Stimulated activated CD4-positive, alpha-beta T cell treated with anti-CD3 and anti-CD28 coated beads, Interleukin-1b, Interleukin-23, amount 100 ng/mL, for 24 hours (primary cell): ENCODE measurements around the gene BRCA1.
"Not testable (repeated sequence)": the region's sequence is repeated elsewhere in the genome, so short reads cannot be mapped to it uniquely, and the experiment has no call there.

Source experiments
- DNase-seq, 4 experiments: peaks; one replicate each; pipeline ENCODE4 v3.0.0-alpha.2; 2020; ENCODE audit warnings: low read depth in 4 of 4, low spot score in 1 of 4

BRCA1 gene

DNA sequence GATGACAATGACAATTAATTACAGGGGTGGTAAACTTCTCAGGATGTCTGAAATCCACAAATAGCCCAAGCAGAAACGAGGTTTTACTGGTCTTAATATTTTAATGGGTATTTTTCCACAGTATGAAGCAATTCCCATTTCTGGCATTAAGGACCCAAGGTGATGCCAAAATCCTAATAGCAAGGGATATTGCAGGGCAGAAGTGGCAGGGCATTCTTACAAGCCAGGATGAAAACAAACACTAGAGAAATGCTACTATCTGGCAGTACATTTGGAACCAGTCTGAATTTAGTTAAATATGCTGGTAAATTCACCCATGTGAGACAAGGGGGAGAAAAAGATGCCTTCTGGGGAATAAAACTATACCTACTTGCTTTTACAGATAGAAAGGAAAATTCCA is 54.9 kb downstream of the BRCA1 start:
- DNase-seq, result no peak

DNA sequence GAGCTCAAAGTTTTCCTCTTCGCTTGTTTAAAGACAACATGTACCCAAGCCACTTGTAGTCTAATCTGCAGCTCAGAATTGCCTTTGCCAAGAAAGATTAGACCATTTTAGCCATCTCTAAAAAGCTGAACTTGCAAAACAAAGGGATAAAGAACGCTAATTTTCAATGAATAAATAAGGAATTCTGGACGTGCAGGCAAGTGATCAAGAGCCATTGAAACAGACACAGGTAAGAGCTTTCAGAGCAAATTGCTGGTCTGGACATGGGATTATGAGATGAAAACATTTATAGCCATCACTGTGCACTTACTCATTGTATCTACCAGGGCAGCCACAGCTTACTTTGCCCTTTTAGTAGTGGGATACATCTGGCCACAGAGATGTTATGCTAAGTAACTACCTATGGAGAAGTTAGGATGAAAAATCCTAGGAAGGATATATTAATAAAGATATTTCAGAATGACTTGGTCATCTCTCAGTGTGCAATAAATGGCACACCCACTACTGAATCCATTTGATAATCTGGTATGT is 55.7 kb downstream of the BRCA1 start:
- no peak for DNase-seq

DNA sequence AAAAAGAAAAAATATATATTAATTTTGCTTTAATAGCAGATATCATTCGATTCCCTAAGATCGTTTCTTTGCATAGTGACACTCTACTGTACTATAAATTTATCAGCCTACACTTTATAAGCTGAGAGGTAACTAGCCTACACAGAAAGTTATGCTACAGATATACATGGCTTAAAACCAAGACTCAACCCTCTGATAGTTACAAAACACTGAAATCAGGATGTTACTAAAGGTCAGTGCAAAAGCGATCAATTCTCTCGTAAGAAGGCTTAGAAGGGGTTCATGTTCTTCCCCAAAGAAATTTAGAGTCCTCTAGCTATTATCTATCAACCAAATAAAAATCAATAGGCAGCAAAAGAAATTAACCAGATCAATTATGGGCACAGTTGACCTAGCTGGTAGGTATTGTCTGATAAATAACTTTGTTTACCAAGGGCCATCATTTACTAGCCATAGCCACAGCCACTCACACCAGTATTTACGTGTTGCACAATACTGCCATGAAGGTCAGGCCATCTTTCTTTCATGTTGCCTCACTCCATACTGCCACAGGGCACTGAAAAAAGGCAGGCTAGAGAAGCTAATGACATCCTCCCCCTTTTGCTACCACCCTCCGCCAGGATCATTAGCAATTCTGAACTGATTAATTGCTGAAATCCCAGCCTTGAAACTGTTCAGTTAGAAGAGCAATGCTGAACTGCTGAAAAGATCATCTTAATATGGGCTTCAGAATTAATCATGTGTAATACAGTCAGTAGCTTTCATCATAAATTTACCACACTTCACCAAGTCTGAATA is 56.4 kb downstream of the BRCA1 start:
- DNase-seq, result no peak

DNA sequence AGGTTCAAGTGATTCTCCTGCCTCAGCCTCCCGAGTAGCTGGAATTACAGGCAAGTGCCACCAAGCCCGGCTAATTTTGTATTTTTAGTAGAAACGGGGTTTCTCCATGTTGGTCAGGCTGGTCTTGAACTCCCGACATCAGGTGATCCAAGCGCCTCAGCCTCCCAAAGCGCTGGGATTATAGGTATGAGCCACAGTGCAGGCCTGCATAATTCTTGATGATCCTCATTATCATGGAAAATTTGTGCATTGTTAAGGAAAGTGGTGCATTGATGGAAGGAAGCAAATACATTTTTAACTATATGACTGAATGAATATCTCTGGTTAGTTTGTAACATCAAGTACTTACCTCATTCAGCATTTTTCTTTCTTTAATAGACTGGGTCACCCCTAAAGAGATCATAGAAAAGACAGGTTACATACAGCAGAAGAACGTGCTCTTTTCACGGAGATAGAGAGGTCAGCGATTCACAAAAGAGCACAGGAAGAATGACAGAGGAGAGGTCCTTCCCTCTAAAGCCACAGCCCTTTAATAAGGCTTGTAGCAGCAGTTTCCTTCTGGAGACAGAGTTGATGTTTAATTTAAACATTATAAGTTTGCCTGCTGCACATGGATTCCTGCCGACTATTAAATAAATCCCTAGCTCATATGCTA is 62.1 kb downstream of the BRCA1 start:
- DNase-seq, result no peak

DNA sequence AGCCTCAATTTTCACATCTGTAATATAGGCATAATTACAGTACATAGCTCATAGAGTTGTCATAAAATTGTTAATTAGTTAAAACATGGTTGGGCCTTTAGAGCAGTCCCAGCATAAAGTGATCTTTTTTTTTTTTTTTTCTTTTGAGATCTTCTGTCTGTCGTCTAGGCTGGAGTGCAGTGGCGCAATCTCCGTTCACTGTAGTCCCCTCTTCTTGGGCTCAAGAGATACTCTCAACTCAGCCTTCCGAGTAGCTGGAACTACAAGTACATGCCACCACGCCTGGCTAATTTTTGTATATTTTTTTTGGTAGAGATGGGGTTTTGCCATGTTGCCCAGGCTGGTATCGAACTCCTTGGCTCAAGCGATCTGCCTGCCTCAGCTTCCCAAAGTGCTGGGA is 69.1 kb downstream of the BRCA1 start:
- no peak for DNase-seq

DNA sequence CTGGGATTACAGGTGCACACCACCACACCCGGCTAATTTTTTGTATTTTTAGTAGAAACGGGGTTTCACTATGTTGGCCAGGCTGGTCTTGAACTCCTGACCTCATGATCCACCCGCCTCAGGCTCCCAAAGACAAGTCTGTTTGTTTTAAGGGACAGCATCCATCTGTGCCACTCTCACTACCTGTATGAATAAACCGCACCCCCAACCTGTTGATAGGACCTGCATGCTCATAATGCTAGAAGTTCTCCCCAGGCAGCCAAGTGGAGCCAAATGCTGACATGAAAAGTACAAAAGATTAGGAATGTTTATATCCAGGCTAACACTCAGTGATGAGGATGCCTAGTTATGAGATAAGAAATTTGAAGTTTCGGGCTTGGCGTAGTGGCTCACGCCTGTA is 72.2 kb downstream of the BRCA1 start:
- not testable (repeated sequence) for DNase-seq

DNA sequence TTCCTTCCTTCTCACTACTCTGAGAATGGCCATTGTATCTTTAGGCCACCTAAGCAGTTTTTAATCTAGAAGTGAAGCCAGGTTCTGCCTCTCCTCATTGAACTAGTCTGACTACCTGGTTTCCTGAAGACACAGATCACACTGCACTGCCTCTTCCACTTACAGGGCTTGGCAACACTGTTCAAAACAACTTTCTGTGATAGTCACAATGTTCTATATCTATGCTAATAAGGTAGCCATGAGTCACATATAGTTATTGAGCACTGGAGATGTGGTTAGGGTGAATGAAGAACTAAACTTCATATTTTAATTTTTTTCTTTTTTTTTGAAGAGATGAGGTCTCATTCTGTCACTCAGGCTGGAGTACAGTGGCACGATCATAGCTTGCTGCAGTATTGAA is 73.2 kb downstream of the BRCA1 start:
- no peak for DNase-seq

DNA sequence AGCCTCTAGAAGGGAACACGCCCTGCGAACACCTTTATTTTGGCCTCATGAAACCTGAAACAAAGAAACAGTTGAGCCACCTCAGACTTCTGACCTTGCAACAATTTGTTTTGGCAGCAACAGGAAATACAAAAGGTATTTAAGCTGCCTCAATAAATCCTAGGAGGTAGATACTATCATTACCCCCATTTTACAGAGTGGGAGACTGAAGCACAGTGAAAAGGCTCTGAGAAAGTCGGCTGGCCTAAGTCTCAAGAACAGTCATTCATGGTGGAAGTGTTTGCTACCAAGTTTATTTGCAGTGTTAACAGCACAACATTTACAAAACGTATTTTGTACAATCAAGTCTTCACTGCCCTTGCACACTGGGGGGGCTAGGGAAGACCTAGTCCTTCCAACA is 81.1 kb downstream of the BRCA1 start:
- DNase-seq, result no peak

DNA sequence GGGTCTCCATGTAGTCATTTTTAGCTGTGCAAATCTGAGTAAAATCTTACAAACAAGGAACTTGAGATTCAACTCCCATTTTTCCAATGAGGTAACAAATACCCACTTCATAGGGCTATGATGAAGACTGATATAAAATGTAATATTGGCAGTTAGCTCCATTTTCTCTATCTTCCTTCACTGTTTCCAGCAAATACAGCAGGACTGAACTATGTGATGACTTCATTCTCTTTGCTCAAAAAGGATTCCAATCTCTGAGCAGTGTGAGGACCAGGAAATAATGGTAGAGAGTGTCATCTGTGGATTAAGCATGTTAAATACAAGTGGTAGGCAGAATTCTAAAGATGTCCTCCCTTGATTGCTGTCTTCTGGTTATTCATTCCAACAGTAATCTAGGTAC is 81.9 kb downstream of the BRCA1 start:
- no peak for DNase-seq

DNA sequence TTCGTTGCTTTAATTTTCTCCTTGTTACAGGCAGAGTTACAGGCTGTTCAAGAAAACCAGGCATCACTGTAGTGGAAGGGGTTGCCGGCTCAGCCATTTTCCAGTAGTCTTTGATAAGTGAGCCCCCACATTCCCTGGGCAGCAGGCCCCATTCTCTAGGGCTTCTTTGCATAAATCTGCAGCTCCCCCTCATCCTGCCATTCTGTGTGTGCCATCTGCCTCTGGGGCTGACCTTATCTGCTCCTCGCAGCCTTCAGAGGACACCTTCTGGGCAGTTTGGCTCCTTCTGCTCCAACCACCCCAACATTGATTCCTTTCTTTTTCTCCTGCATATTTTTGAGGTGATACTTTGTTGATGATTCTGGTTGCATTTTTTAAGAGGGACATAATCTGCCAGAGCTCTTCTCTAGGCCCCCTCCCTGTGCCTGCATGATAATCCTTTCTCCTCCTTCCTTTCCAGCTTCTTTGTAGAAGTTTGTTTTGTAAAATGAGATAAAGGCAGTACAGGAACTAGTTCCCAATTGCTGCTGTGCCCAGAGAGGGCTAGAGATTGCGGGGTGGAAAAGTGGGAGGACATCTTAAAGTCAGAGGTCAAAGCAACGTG is 83.0 kb downstream of the BRCA1 start:
- DNase-seq, result no peak

DNA sequence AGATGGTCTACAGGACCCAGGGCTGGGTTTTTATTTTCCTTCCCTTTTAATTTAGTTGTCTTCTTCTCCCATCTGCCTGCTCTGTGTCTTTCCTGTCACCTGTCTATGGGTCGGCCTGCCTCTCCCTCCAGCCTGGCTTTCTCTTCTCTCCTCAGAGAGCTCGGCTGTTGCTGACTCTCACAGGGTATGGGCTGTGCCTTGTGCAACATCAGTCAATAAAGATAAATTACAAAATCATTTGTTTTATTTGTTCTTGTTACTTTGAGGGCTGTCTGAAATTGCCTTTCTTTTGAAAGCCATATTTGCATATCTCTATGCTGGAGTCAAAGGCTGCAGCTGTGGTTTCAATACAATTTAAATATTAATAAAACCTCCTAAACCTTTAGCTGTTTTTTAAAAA is 84.5 kb downstream of the BRCA1 start:
- no peak for DNase-seq

DNA sequence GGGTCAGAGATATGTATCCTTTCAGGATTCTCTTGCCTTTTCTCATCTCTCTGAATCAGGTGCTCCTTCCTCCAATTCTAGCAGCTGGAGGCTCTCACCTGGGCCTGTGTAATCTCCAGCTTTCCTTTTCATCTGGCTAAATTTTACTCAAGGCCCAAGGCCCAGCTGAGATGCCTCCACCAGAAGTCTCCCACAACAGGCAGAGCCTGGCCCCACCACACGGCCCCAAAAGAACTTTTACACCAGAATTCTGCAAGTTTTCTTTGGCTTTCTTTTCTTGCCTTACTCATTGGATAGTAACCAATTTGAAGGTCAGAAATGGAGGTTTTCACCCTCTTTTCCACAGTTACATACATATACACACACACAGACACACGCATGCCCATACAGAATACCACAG is 85.5 kb downstream of the BRCA1 start:
- no peak for DNase-seq

DNA sequence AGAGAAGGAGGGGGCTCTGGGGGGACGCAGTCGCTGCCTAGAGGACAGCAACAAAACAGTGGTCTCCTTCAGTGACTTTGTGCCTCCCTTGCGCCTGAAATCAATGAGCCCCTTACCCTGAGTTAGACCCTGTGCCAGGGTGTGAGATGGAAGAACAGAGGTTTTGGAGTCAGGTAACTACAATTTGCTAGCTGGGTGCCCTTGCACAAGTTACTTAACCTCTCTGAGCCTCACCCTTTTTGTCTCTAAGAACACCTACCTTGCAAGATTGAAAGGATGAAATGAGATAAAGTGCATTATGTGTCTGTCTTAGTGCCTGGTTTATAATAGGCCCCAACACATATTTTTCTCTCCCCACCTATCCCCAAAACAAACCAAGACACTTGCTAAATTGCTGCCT is 90.3 kb downstream of the BRCA1 start:
- no peak for DNase-seq

DNA sequence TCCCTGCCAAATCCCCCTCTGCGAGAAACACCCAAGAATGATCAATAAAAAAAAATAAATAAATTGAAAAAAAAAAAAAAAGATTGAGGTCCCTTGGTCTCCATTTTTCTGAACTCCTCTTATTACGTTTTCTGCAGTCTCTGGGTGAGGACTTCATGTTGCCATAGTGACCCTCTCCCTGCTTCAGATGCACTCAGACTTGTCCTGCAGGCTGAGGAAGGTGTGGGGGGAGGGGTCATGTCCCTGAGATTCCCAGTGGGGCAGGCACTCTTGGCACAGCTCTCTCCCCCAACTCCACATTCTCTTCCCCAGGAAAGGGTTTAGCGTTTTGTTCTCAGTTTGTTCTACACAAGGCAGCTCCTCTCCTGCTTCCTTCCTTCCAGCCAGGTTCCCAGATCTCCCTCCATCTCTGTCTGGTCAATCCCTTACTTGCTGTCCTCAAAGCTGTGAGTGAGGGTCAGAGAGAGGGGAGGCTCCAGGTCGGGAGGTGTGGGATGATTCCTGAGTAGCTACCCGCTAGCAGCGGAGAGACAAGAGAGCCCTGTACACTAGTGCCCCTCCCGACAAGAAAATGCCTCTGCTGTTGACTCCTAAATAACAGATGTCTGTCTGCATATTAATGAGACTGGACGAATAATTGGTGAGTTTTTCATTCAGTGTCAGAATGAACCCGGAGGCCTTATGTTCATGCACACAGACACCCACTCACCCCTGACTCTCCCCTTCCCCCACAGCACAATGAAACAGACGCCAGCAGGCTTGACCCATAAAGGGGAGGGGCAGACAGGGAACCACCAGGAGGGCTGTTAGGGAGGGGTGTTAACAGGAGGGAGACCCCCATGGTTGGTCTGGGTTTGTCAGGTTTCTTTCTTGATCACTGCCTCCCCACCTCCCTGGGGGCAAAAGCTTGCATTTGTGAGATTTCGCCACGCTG is 90.9 kb downstream of the BRCA1 start:
- DNase-seq, result no peak

DNA sequence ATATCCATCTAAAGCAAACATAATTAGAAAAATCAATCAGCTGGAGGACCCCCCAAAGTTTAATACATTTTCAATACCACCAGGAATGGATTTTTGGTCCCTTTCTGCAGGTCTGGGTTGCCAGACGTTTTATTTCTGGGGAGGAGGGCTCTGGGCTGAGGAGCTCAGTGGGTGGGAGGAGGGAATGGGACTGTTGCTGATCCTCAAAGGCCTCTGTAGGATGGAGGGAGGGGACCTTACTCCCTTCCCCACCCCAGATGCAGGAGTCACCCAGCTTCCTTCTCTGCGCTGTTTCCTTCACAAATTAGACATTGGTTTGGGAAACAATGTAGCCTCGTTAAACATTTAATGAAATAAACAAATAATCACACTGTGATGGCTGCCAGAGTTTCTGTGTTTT is 93.5 kb downstream of the BRCA1 start:
- no peak for DNase-seq

DNA sequence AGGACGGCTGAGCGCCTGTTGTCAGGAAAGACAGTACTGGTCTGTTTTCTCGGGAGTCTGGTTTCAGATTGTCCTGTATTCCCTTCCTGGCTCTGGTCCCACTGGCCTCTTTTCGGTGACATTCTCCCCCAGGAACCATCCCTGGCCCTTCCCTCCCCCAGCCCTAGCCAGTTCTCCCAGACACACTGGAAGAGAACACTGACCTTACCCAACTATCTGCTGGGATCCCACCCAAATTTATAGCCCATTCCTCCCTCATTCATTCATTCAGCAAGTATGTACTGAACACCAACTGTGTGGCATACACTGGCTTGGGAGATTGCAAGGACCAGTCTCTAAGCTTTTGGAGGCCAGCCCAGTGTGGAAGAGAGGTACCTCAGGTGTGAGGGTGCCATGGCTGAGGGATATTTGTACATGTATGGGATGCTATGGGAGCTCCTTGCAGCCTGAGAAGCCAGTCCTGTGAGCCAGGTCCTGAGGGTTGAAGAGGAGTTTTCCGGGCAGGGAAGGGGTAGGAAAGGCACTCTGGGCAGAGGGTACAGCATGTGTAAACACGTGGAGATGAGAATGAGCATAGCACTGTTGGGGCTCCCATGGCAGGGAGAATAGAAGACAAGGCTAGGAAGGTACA is 94.9 kb downstream of the BRCA1 start:
- DNase-seq, result no peak

DNA sequence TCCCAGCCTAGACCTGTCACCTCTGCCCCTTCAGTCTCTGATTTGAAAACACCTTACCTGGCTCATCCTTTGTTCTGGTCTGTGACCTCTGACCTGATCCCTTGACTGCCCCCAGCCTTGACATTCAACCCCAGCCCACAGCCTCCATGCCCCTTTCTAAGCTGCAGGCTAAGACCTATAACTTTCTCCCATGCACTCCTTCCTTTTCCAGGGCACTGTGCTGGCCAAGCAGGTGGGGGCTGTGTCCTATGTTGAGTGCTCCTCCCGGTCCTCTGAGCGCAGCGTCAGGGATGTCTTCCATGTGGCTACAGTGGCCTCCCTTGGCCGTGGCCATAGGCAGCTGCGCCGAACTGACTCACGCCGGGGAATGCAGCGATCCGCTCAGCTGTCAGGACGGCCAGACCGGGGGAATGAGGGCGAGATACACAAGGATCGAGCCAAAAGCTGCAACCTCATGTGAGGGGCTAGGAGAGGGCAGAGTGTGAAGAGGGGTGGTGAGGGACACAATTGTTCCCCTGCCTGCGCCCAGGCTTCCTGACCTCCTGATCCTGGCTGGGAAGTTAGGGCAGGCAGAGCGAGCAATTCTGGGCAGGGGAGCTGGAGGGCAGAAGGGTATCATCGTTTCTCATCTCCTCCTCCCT is 96.8 kb downstream of the BRCA1 start:
- DNase-seq, result no peak

DNA sequence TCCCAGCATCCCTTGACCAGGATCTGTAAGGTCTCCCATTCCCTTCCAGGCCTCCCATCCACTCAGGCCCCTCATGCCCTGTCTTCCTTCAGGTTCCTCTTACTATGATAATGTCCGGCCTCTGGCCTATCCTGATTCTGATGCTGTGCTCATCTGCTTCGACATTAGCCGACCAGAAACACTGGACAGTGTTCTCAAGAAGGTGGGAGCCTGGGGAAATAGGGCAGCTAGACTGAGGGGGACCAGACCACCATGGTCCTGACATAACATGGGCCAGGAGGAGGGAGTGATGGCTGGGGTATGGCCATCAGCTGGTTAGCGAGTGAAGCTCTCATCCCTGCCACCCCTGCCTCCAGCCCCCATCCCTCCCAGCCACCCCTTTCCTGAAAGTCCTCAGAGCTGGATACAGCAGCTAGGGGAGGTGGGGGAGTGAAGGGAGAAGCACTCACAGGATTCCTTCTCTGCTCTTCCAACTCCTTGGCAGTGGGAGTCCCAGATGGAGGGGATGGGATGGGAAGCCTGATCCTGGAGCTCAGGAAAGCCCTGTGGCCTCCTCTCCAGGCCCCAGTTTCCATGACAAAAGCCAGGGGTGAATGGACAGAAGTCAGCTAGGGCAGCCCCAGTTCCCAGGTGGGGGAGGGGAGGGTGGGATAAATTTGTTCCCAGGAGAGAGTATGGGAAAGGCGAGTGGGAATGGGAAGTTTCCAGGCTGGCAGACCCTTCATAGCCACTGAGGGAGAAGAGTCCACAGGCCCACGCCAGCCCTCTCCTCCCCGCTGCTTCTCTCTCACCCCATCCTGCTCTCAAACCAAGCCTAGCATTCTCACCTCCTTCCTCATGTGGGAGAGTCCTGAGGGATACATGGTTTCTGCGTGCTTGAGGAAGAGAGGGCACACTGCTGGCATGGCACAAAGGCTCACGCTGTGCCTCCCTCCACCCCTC is 97.8 kb downstream of the BRCA1 start:
- DNase-seq, result no peak

DNA sequence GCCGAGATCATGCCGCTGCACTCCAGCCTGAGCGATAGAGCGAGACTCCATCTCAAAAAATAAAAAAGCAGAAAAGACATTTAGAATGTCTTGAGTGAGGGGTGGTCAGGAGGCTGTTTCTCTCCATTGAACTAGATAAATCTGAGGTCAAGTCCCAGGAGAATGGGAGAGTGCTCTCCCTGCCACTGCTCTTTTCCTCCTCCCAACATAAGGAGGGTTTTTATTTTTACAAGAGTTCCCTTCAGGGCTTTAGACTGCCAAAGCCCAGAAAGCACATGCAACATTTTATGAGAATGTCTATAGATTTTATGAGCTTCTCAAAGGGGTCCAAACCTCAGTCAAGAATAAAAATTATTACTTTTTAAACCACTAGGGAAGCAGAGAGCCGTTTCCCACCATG is 98.6 kb downstream of the BRCA1 start:
- no peak for DNase-seq
